T-helper 1 cell treated with Interleukin-12 subunit alpha and Interleukin-12 subunit beta and Interleukin-4 antibody, amounts not matched to agents 30 ng/mL and 1 ng/mL, for 36 hours (primary cell): ENCODE results near the gene UPK3BL2. TPM values are rescaled to one million over a fixed set of nuclear protein-coding genes. Genes with fewer than 3 reads are reported as not detected.
"Not testable (repeated sequence)": the region's sequence is repeated elsewhere in the genome, so short reads cannot be mapped to it uniquely, and the experiment has no call there.

ENCODE experiments used
- intact Hi-C: fragments of 100-400 bp; cut with micrococcal nuclease; formaldehyde crosslinking; loops from one replicate; pipeline ENCODE4 v1.15.1; 2024
- total RNA-seq: library from RNA; stranded (reverse); gene quantifications from 2 replicates; pipeline ENCODE4 v1.2.3, GENCODE V29; 2022

Gene UPK3BL2
- total RNA-seq, 1 donor from 2014 or later = 29.3 TPM

GRCh38 chr7:102531583-102531982, 11.9 kb downstream of the UPK3BL2 start:
- intact Hi-C loops = not testable (repeated sequence)

GRCh38 chr7:102527822-102528793, 15.4 kb downstream of the UPK3BL2 start:
- intact Hi-C loops = not testable (repeated sequence)

- intact Hi-C loops = not testable (repeated sequence)
Measured at GRCh38 chr7:102527182-102527581, 16.3 kb downstream of the UPK3BL2 start.

- intact Hi-C loops = not testable (repeated sequence)
Measured at GRCh38 chr7:102524803-102525202, 18.7 kb downstream of the UPK3BL2 start.

GRCh38 chr7:102520797-102521196, 22.7 kb downstream of the UPK3BL2 start:
- intact Hi-C loops = not testable (repeated sequence)

GRCh38 chr7:102517550-102518147, 25.8 kb downstream of the UPK3BL2 start, which contains the start of gene RASA4B:
Gene RASA4B (minus strand): TSS chr7:102517777. CDS start chr7:102517710, 67 bp downstream.
- intact Hi-C loops = not testable (repeated sequence)

- intact Hi-C loops = not testable (repeated sequence)
Measured at GRCh38 chr7:102516951-102517350, 26.5 kb downstream of the UPK3BL2 start.

- intact Hi-C loops = not testable (repeated sequence)
Measured at GRCh38 chr7:102515889-102516288, 27.6 kb downstream of the UPK3BL2 start.

GRCh38 chr7:102514881-102515721, 28.4 kb downstream of the UPK3BL2 start:
- intact Hi-C loops = not testable (repeated sequence)

GRCh38 chr7:102512642-102513221, 30.8 kb downstream of the UPK3BL2 start:
- intact Hi-C loops = not testable (repeated sequence)

- intact Hi-C loops = not testable (repeated sequence)
Measured at GRCh38 chr7:102511860-102512522, 31.5 kb downstream of the UPK3BL2 start.

- intact Hi-C loops = not testable (repeated sequence)
Measured at GRCh38 chr7:102510575-102510974, 32.9 kb downstream of the UPK3BL2 start.

- intact Hi-C loops = not testable (repeated sequence)
Measured at GRCh38 chr7:102507410-102508088, 35.9 kb downstream of the UPK3BL2 start.

- intact Hi-C loops = not testable (repeated sequence)
Measured at GRCh38 chr7:102505298-102506185, 38.0 kb downstream of the UPK3BL2 start.

- intact Hi-C loops = not testable (repeated sequence)
Measured at GRCh38 chr7:102503141-102503540, 40.4 kb downstream of the UPK3BL2 start.

GRCh38 chr7:102498321-102498720, 45.2 kb downstream of the UPK3BL2 start:
- intact Hi-C loops = not testable (repeated sequence)

- intact Hi-C loops = not testable (repeated sequence)
Measured at GRCh38 chr7:102497308-102497707, 46.2 kb downstream of the UPK3BL2 start.

GRCh38 chr7:102496861-102497260, 46.6 kb downstream of the UPK3BL2 start:
- intact Hi-C loops = not testable (repeated sequence)
